K562 (cell line): ENCODE measurements around the gene HOXB5. TPM values are rescaled to one million over a fixed set of nuclear protein-coding genes. Genes with fewer than 3 reads are reported as not detected.

Experiments used
- CHD1 ChIP-seq: fragments of 200-600 bp; sonication (generic); IDR thresholded peaks from one replicate; pipeline ENCODE4 v1.6.1; 2012; ENCODE audit warnings: mild to moderate bottlenecking, moderate library complexity, low read length, inconsistent platforms
- EWSR1 ChIP-seq: fragments of 450-650 bp; IDR thresholded peaks from 2 replicates; pipeline ENCODE4 v1.6.1; 2018; ENCODE audit warnings: borderline replicate concordance, mild to moderate bottlenecking, low read depth, moderate library complexity; ENCODE audit not compliant: partially characterized antibody
- FOS ChIP-seq: IDR thresholded peaks from 3 replicates; pipeline ENCODE4 v1.6.1; 2011; ENCODE audit not compliant: insufficient read length; ENCODE audit errors: extremely low read depth
- POLR2A ChIP-seq: fragments of 450-650 bp; conservative IDR thresholded peaks from 2 replicates; pipeline ENCODE4 v1.6.1; 2016
- SMC3 ChIP-seq: conservative IDR thresholded peaks from 2 replicates; pipeline ENCODE4 v1.6.1; 2011; ENCODE audit warnings: low read depth, low read length, improper control_type of control experiment; ENCODE audit not compliant: insufficient read depth
- SREBF1 ChIP-seq: fragments of 150-350 bp; IDR thresholded peaks from 2 replicates; pipeline ENCODE4 v1.6.1; 2014; ENCODE audit warnings: antibody characterized with exemption, low read depth, low read length, borderline replicate concordance
- TEAD4 ChIP-seq, 2 experiments: sonication (generic) in 1 of 2; formaldehyde crosslinking in 1 of 2; IDR thresholded peaks; 2 replicates each; pipeline versions ENCODE4 v1.6.1 to v1.8.0; 2012 to 2022; ENCODE audit warnings: borderline replicate concordance in 1 of 2, inconsistent platforms in 1 of 2, low read length in 1 of 2, mild to moderate bottlenecking in 1 of 2, missing genetic modification reagents in 1 of 2
- U2AF1 ChIP-seq: fragments of 200-400 bp; formaldehyde crosslinking; optimal IDR thresholded peaks from 2 replicates; pipeline ENCODE3; 2017; ENCODE audit warnings: mild to moderate bottlenecking, low read depth, low read length, moderate library complexity
- ZBTB17 ChIP-seq: fragments of 450-650 bp; formaldehyde crosslinking; IDR thresholded peaks from 2 replicates; pipeline ENCODE4 v1.4.0; 2020; ENCODE audit warnings: mild to moderate bottlenecking
- ZNF324 ChIP-seq: fragments of 250-450 bp; sonication (Bioruptor Pico); IDR thresholded peaks from 2 replicates; pipeline ENCODE4 v1.4.0; 2020; ENCODE audit warnings: mild to moderate bottlenecking
- ZNF77 ChIP-seq: fragments of 250-450 bp; sonication (Bioruptor Pico); IDR thresholded peaks from 2 replicates; pipeline ENCODE4 v1.5.0; 2020
- ZZZ3 ChIP-seq: fragments of 450-650 bp; IDR thresholded peaks from 2 replicates; pipeline ENCODE4 v1.6.1; 2016; ENCODE audit warnings: antibody characterized with exemption, mild to moderate bottlenecking, moderate library complexity
- polyA plus RNA-seq, 8 experiments: library from polyadenylated mRNA; depleted of rRNA in 4 of 8; stranded (reverse) in 5 of 8; unstranded in 3 of 8; fragments of >200 nt; fragmentation: Nextera tagmentation in 2 of 8; fragmentation: Illumina TruSeq in 1 of 8; extraction: Ambion mirVana in 2 of 8; extraction: Trizol in 1 of 8; gene quantifications; 2 replicates each; pipeline versions ENCODE4 v1.2.1 to v1.2.3, GENCODE V29; 2011 to 2014; ENCODE audit warnings: inconsistent platforms in 1 of 8, missing spikeins in 1 of 8
- total RNA-seq, 7 experiments: library from RNA; depleted of rRNA in 6 of 7; stranded (reverse); fragments of >200 nt in 6 of 7; fragmentation: Illumina TruSeq in 2 of 7; extraction: Trizol in 2 of 7; gene quantifications; 2 replicates each; pipeline versions ENCODE4 v1.2.1 to v1.2.3, GENCODE V29; 2011 to 2021; ENCODE audit warnings: low replicate concordance in 1 of 7
- TF ChIP-seq, protein P1 (sequence below): fragments of 250-450 bp; sonication (Bioruptor Pico); IDR thresholded peaks from 2 replicates; pipeline ENCODE4 v1.5.1; 2021; ENCODE audit warnings: mild to moderate bottlenecking
- TF ChIP-seq, protein P2 (sequence below): fragments of 450-650 bp; IDR thresholded peaks from 2 replicates; pipeline ENCODE4 v1.6.1; 2016
- TF ChIP-seq, protein P3 (sequence below): fragments of 250-450 bp; sonication (Bioruptor Pico); IDR thresholded peaks from 2 replicates; pipeline ENCODE4 v1.8.0; 2022; ENCODE audit warnings: moderate library complexity, mild to moderate bottlenecking, inconsistent platforms
- TF ChIP-seq, protein P4 (sequence below): fragments of 450-650 bp; IDR thresholded peaks from 2 replicates; pipeline ENCODE4 v1.6.1; 2016; ENCODE audit warnings: low read depth

Gene HOXB5
- total and polyA plus RNA-seq, 9 of the 15 experiments (the other 6 are each of a cell fraction or from before 2014, with no cell fraction given): 0.24 to 2.7 (median 0.65) TPM

DNA sequence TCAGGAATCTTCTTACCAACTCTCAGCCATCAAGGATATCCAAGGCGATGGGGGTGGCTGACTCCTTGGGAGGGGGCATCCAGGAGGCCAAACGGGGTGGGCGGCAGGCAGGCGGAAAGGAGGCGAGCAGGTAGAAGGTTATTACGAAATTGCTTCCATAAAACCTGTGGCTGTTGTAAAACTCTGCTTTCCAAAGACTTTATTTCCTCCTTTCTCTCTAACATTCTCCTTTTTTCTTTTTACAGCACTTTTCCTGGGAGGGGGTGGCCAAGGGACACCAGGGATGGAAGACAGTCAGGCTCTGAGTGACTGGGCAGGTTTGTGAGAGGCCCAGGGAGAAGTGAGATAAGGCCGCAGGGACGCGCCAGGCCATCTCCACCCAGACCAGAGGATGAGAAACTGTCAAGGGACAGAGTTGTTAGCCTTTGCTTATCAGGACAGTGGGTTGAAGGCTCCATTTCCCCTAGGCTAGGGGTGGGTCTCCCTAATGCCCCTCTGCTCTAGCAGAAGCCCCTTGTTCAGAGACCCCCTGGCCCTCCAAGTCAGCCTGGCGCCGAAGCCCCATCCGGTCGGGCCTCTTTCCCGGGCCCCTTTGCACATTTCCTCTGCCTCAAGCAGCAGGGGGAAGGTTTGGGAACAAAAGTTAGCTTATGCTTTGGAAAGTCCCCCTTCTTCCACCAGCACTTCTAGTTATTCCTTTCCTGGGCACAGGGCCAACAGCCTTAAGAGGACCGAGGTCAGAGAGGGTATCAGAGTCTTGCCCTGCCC lies 37.5 kb upstream of the HOXB5 start (continued):
- TF ChIP-seq SMC3: no peak
- peak; percentile 79 for TF ChIP-seq POLR2A
- peak; percentile 17 for TF ChIP-seq CHD1
- TF ChIP-seq, protein P1, sequence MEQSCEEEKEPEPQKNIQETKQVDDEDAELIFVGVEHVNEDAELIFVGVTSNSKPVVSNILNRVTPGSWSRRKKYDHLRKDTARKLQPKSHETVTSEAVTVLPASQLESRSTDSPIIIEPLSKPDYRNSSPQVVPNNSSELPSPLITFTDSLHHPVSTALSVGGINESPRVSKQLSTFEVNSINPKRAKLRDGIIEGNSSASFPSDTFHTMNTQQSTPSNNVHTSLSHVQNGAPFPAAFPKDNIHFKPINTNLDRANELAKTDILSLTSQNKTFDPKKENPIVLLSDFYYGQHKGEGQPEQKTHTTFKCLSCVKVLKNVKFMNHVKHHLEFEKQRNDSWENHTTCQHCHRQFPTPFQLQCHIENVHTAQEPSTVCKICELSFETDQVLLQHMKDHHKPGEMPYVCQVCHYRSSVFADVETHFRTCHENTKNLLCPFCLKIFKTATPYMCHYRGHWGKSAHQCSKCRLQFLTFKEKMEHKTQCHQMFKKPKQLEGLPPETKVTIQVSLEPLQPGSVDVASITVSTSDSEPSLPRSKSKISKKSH: no peak
- TF ChIP-seq, protein P2, sequence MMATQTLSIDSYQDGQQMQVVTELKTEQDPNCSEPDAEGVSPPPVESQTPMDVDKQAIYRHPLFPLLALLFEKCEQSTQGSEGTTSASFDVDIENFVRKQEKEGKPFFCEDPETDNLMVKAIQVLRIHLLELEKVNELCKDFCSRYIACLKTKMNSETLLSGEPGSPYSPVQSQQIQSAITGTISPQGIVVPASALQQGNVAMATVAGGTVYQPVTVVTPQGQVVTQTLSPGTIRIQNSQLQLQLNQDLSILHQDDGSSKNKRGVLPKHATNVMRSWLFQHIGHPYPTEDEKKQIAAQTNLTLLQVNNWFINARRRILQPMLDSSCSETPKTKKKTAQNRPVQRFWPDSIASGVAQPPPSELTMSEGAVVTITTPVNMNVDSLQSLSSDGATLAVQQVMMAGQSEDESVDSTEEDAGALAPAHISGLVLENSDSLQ: peak; percentile 91
- no peak for TF ChIP-seq FOS
- TF ChIP-seq, protein P3, sequence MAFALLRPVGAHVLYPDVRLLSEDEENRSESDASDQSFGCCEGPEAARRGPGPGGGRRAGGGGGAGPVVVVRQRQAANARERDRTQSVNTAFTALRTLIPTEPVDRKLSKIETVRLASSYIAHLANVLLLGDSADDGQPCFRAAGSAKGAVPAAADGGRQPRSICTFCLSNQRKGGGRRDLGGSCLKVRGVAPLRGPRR: no peak
- TF ChIP-seq ZNF77 (CRISPR knock-in tag): no peak
- no peak for TF ChIP-seq SREBF1
- TF ChIP-seq, protein P4, sequence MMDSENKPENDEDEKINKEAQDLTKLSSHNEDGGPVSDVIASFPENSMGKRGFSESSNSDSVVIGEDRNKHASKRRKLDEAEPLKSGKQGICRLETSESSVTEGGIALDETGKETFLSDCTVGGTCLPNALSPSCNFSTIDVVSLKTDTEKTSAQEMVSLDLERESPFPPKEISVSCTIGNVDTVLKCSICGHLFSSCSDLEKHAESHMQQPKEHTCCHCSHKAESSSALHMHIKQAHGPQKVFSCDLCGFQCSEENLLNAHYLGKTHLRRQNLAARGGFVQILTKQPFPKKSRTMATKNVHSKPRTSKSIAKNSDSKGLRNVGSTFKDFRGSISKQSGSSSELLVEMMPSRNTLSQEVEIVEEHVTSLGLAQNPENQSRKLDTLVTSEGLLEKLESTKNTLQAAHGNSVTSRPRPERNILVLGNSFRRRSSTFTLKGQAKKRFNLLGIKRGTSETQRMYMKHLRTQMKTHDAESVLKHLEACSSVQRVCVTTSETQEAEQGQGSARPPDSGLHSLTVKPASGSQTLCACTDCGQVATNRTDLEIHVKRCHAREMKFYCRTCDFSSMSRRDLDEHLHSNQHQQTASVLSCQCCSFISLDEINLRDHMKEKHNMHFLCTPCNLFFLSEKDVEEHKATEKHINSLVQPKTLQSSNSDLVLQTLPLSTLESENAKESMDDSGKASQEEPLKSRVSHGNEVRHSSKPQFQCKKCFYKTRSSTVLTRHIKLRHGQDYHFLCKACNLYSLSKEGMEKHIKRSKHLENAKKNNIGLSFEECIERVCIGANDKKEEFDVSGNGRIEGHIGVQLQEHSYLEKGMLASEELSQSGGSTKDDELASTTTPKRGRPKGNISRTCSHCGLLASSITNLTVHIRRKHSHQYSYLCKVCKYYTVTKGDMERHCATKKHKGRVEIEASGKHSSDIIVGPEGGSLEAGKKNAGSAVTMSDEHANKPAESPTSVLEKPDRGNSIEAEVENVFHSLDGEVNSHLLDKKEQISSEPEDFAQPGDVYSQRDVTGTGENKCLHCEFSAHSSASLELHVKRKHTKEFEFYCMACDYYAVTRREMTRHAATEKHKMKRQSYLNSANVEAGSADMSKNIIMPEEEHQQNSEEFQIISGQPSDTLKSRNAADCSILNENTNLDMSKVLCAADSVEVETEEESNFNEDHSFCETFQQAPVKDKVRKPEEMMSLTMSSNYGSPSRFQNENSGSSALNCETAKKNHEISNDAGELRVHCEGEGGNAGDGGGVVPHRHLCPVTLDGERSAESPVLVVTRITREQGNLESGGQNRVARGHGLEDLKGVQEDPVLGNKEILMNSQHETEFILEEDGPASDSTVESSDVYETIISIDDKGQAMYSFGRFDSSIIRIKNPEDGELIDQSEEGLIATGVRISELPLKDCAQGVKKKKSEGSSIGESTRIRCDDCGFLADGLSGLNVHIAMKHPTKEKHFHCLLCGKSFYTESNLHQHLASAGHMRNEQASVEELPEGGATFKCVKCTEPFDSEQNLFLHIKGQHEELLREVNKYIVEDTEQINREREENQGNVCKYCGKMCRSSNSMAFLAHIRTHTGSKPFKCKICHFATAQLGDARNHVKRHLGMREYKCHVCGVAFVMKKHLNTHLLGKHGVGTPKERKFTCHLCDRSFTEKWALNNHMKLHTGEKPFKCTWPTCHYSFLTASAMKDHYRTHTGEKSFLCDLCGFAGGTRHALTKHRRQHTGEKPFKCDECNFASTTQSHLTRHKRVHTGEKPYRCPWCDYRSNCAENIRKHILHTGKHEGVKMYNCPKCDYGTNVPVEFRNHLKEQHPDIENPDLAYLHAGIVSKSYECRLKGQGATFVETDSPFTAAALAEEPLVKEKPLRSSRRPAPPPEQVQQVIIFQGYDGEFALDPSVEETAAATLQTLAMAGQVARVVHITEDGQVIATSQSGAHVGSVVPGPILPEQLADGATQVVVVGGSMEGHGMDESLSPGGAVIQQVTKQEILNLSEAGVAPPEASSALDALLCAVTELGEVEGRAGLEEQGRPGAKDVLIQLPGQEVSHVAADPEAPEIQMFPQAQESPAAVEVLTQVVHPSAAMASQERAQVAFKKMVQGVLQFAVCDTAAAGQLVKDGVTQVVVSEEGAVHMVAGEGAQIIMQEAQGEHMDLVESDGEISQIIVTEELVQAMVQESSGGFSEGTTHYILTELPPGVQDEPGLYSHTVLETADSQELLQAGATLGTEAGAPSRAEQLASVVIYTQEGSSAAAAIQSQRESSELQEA: no peak
- TF ChIP-seq U2AF1: no peak
- TF ChIP-seq ZZZ3: no peak
- no peak for TF ChIP-seq ZNF324 (CRISPR knock-in tag)
- no peak for TF ChIP-seq ZBTB17 (CRISPR knock-in tag)
- peak; percentile 56; the same call in 1 of the 2 replicates for TF ChIP-seq TEAD4 (IDR thresholded peaks at IDR 0.05; ENCODE audit: low read length)
- no peak for TF ChIP-seq TEAD4 (CRISPR knock-in tag; IDR thresholded peaks at IDR 0.05; ENCODE audit: borderline replicate concordance)
- TF ChIP-seq EWSR1: no peak
